ENCODE data around the gene MST1.

MST1 gene

GRCh38 chr3:49668861-49669260, 20.4 kb downstream of the MST1 start:
- no peak for DNase-seq (ENCODE audit: low read depth)
- no peak for TF ChIP-seq CTCF (IDR thresholded peaks at IDR 0.05; ENCODE audit: control insufficient read depth, extremely low read depth, insufficient read depth)

GRCh38 chr3:49668414-49668797, 20.9 kb downstream of the MST1 start:
- DNase-seq (ENCODE audit: low read depth): no peak
- TF ChIP-seq CTCF (IDR thresholded peaks at IDR 0.05; ENCODE audit: control insufficient read depth, extremely low read depth, insufficient read depth): no peak
- H3K4me3 ChIP-seq (ENCODE audit: low read depth, low read length): no peak overlapping the region

More at GRCh38 chr3:49668861-49669260, 20.4 kb downstream of the MST1 start:
- no peak overlapping the region for H3K4me3 ChIP-seq (ENCODE audit: low read depth, low read length)

- DNase-seq (ENCODE audit: low read depth): no peak
- no peak overlapping the region for H3K4me3 ChIP-seq (ENCODE audit: low read depth, low read length)
- no peak for TF ChIP-seq CTCF (IDR thresholded peaks at IDR 0.05; ENCODE audit: control insufficient read depth, extremely low read depth, insufficient read depth)
These were observed 21.4 kb downstream of the MST1 start for GRCh38 chr3:49667701-49668413.

GRCh38 chr3:49666592-49666991, 22.7 kb downstream of the MST1 start:
- TF ChIP-seq CTCF (IDR thresholded peaks at IDR 0.05; ENCODE audit: control insufficient read depth, extremely low read depth, insufficient read depth): no peak
- no peak for DNase-seq (ENCODE audit: low read depth)
- H3K4me3 ChIP-seq (ENCODE audit: low read depth, low read length): no peak overlapping the region

GRCh38 chr3:49665822-49666519, 23.3 kb downstream of the MST1 start:
- TF ChIP-seq CTCF (IDR thresholded peaks at IDR 0.05; ENCODE audit: control insufficient read depth, extremely low read depth, insufficient read depth): no peak
- H3K4me3 ChIP-seq (ENCODE audit: low read depth, low read length): no peak overlapping the region
- no peak for DNase-seq (ENCODE audit: low read depth)

GRCh38 chr3:49664300-49664699, 25.0 kb downstream of the MST1 start:
- H3K4me3 ChIP-seq (ENCODE audit: low read depth, low read length): no peak overlapping the region
- DNase-seq (ENCODE audit: low read depth): no peak
- no peak for TF ChIP-seq CTCF (IDR thresholded peaks at IDR 0.05; ENCODE audit: control insufficient read depth, extremely low read depth, insufficient read depth)
